Measurements from ENCODE around the gene PRICKLE4.

GRCh38 chr6:41756354-41756753 is 24.2 kb upstream of the PRICKLE4 start:
- TF ChIP-seq POLR2A (IDR thresholded peaks at IDR 0.05) (no peak), CTCF (IDR thresholded peaks at IDR 0.05) (no peak)

All from prostate gland (tissue), 2 donors.